ENCODE results near the gene SH2D4B.

The SH2D4B gene

DNA sequence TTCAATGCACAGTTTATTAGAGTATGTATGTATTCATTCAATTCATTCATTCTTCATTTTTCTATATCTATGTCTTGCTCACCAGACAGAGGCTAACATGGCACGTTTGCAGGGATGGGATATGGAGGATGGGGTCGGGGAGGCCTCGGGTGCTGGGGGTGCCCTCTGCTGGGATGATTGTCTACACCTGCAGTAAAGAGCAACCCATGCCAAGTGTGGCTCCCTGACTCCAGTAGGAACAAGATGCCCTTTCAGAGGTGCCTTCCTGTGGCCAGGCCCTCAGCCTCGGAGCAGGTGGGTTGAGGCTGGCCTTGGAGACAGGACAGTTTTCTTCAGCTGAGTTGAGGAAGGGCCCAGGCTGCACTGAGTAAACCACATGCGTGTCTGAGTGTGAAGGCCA, 157.2 kb downstream of the SH2D4B start:
- no peak for DNase-seq
